Astrocyte of the spinal cord (primary cell): ENCODE measurements around the gene TVP23C.
A peak's percentile ranks its signal among the peaks of the same experiment; 100 is the strongest.
"Not testable (repeated sequence)": the region's sequence is repeated elsewhere in the genome, so short reads cannot be mapped to it uniquely, and the experiment has no call there.

Experiments used
- DNase-seq: peaks from one replicate; pipeline ENCODE4 v3.0.0; 2011; ENCODE audit warnings: low read depth, low spot score
- H3K4me3 ChIP-seq: 2 replicates; pipeline ENCODE4 v1.5.1; 2011; ENCODE audit warnings: low read depth, mild to moderate bottlenecking, low read length, moderate library complexity
- in situ Hi-C: cut with HindIII; loops from 2 replicates; pipeline ENCODE4 v1.10.0; 2017; ENCODE audit warnings: low sequenced_read_pairs

TVP23C gene

GRCh38 chr17:15563375-15563857 lies at the start of gene TVP23C:
Gene TVP23C, minus strand, starts transcription at chr17:15563483. Its CDS starts 35 bp downstream, at chr17:15563448.
- H3K4me3 ChIP-seq: peak within 1 kb of the TSS; percentile 66
- peak; percentile 60 for DNase-seq
- in situ Hi-C loops: not testable (repeated sequence)

GRCh38 chr17:15592960-15593359 lies 29.7 kb upstream of the TVP23C start:
- DNase-seq, in situ Hi-C loops, H3K4me3 ChIP-seq: not testable (repeated sequence)

GRCh38 chr17:15591986-15592385 lies 28.7 kb upstream of the TVP23C start:
- DNase-seq, H3K4me3 ChIP-seq, in situ Hi-C loops: not testable (repeated sequence)

- DNase-seq, in situ Hi-C loops, H3K4me3 ChIP-seq: not testable (repeated sequence)
Measured at GRCh38 chr17:15590844-15591243, 27.6 kb upstream of the TVP23C start.

- DNase-seq, in situ Hi-C loops, H3K4me3 ChIP-seq: not testable (repeated sequence)
Measured at GRCh38 chr17:15589544-15590536, 26.6 kb upstream of the TVP23C start.

- in situ Hi-C loops, DNase-seq, H3K4me3 ChIP-seq: not testable (repeated sequence)
Measured at GRCh38 chr17:15588017-15588416, 24.7 kb upstream of the TVP23C start.

GRCh38 chr17:15583313-15583712 lies 20.0 kb upstream of the TVP23C start:
- DNase-seq, in situ Hi-C loops, H3K4me3 ChIP-seq: not testable (repeated sequence)

GRCh38 chr17:15581462-15581861 lies 18.2 kb upstream of the TVP23C start:
- H3K4me3 ChIP-seq, in situ Hi-C loops, DNase-seq: not testable (repeated sequence)

DNA sequence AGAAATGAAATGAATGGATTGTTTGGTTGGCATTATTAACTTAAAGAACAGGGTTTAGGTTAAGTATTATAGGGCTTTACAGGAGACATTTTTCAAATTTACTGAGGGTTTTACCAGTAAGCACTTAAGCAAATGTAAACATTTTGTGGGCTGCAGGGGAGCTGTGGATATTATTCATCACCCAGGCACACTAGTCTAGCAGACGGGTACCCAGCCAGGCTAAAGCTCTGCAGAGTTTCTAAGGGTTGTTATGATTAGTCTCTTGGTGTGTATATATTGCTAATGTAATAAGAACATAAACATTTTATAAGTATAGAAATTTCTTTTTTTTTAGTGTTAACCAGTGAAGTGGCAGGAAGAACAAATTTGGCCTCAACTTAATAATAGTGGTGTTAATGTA lies 13.6 kb upstream of the TVP23C start:
- in situ Hi-C loops, H3K4me3 ChIP-seq, DNase-seq: not testable (repeated sequence)

DNA sequence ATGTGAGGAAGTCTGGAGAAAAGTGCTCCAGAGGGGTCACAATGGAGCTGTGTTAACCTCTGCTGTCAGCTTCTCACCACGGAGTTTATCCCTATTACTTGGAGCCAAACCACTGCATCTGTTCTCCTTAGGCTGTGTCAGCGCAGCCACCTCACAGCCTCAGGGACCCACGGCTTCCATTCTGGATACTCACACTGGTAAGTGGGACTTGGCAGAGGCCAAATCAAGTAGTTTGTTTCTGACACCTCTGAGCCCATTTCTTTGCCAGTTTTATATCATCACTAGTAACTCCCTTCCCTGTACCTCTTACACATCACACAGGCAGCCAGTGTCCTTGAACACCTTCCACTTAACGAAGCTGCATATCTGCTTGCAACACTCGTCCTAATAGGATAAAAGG lies 11.4 kb upstream of the TVP23C start:
- in situ Hi-C loops, DNase-seq, H3K4me3 ChIP-seq: not testable (repeated sequence)

- DNase-seq: peak; percentile 26
- H3K4me3 ChIP-seq, in situ Hi-C loops: not testable (repeated sequence)
Measured at GRCh38 chr17:15573870-15574269, 10.6 kb upstream of the TVP23C start.

DNA sequence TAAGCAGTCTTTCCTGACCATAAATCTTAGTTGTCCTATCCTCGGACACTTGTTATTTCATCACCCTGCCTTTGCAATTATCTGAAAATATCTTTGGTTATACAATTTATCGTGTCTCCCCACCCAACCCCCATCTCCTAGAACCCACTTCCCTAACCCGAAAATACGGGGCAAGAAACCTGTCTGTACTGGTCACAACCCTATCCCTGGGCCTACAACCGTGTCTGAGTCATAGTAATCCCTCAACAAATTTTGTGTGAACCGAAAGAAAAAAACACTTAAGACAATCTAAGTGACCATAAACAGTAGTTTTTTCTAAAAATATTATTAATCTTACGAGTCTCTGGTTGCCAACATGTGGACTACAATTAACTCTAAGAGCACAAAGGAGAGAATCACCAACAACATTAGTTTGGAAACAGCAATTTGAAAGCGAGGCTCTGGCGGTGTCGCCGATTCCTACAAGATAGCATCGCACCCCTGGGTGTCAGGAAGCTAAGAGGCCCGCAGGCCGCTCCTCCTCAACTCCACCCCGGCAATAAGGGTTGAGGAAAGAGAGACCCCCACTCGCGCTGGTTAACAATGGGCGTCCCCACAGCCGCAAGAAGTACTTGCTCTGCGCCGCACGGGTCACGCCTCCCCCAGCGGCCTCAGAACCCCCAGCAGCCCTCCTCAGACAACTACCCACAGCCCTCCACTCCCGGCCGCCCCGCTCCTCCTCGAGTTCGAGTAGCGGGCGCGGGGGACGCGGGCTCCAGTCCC lies 489 bp downstream of the TVP23C start:
- peak overlapping the region; percentile 66 for H3K4me3 ChIP-seq
- DNase-seq, in situ Hi-C loops: not testable (repeated sequence)

DNA sequence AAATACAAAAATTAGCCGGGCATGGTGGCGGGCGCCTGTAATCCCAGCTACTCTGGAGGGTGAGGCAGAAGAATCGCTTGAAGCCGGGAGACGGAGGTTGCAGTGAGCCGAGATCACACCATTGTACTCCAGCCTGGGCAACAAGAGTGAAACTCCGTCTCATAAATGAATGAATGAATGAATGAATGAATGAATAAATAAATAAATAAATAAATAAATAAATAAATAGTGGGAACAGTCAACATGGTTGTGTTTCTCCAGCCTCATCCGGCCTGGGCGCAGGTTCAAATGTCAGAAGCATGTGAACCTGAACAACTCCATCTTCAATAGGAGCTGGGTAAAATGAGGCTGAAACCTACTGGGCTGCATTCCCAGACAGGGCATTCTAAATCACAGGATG lies 1.8 kb downstream of the TVP23C start:
- in situ Hi-C loops, DNase-seq, H3K4me3 ChIP-seq: not testable (repeated sequence)

DNA sequence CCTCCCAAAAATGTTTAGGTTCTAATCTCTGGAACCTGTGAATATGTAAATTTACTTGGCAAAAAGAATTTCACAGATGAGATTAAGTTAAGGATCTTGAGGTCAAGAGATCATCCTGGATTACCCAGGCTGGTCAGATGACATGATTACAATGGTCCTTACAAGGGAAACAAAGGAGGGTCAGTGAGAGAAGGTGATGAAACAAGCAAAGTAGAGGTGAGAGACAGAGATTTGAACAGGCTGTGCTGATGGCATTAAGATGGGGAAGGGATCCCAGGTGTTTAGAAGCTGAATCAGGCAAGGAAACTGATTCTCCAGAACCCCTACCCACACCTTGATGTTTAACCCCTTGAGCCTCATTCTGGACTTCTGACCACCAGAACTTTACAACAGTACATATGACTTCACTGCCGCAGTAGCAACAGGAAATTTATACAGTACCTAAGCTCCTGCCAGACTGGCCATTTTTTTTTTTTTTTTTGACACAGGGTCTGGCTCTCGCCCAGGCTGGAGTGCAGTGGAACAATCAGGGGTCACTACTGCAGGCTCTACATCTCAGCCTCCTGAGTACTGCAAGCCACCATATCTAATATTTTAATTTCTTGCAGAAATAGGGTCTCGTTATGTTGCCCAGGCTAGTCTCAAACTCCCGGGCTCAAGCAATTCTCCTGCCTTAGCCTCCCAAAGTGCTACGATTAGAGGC lies 4.7 kb downstream of the TVP23C start:
- in situ Hi-C loops, H3K4me3 ChIP-seq, DNase-seq: not testable (repeated sequence)

- in situ Hi-C loops, H3K4me3 ChIP-seq, DNase-seq: not testable (repeated sequence)
Measured at GRCh38 chr17:15557334-15557832, 5.9 kb downstream of the TVP23C start.

DNA sequence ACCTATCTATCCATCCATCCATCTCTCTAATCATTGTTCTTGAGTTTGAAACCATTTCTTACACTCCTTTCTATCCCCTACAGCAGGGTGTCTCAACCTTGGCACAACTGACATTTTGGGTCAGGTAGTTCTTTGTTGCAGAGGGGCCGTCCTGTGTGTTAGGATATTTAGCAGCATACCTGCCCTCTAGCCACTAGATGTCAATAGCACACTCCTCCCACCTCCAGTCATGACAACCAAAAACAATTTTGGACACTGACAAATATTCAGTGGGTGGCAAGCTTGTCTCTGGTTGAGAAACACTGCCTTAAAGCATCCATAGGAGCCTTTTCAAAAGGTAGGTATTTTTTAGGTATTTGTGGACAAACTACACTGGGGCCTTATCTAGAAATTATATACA lies 10.4 kb downstream of the TVP23C start:
- in situ Hi-C loops, DNase-seq, H3K4me3 ChIP-seq: not testable (repeated sequence)

GRCh38 chr17:15549552-15549951 lies 13.7 kb downstream of the TVP23C start:
- DNase-seq, H3K4me3 ChIP-seq, in situ Hi-C loops: not testable (repeated sequence)
